Tibial nerve (tissue), 4 donors: ENCODE data around the gene SIRPA.

Experiments used
- EP300 ChIP-seq, 2 donors: sonication (generic); formaldehyde crosslinking; IDR thresholded peaks; one replicate each; pipeline ENCODE4 v1.6.1; 2017; ENCODE audit warnings: antibody characterized with exemption in 2 of 2, mild to moderate bottlenecking in 1 of 2
- POLR2A ChIP-seq, 2 donors: fragments of 450-650 bp; IDR thresholded peaks; one replicate each; pipeline ENCODE4 v1.6.1; 2017; ENCODE audit warnings: antibody characterized with exemption in 2 of 2, mild to moderate bottlenecking in 2 of 2, moderate library complexity in 2 of 2
- TF ChIP-seq, protein P1 (sequence below), 5 experiments: fragments of 200-600 bp in 3 of 5; fragments of 450-650 bp in 2 of 5; sonication (generic) in 3 of 5; IDR thresholded peaks; one replicate each; pipeline ENCODE4 v1.5.1; 2016 to 2019; ENCODE audit warnings: antibody characterized with exemption in 5 of 5, mild to moderate bottlenecking in 3 of 5, moderate library complexity in 2 of 5

DNA sequence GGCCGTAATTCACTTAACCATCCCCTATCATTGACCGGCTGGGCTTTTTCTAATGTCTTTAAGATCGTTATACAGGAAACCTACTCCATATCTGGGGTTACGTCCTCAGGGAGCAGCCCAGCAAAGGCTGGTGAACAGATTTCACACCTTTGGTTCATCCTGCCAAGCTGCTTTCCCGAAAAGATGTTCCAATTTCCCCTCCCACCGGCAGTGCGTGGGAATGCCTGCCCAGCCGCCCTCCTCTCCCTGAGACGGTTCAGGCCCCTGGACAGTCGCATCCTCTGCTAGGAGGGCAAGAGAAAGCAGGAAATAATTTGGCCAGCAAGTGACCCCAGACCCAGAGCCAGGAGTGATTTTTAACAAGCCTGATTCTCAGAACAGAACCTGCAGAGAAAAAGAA lies 16.3 kb downstream of the SIRPA start:
- TF ChIP-seq, protein P1, sequence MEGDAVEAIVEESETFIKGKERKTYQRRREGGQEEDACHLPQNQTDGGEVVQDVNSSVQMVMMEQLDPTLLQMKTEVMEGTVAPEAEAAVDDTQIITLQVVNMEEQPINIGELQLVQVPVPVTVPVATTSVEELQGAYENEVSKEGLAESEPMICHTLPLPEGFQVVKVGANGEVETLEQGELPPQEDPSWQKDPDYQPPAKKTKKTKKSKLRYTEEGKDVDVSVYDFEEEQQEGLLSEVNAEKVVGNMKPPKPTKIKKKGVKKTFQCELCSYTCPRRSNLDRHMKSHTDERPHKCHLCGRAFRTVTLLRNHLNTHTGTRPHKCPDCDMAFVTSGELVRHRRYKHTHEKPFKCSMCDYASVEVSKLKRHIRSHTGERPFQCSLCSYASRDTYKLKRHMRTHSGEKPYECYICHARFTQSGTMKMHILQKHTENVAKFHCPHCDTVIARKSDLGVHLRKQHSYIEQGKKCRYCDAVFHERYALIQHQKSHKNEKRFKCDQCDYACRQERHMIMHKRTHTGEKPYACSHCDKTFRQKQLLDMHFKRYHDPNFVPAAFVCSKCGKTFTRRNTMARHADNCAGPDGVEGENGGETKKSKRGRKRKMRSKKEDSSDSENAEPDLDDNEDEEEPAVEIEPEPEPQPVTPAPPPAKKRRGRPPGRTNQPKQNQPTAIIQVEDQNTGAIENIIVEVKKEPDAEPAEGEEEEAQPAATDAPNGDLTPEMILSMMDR (IDR thresholded peaks at IDR 0.05) = no peak
- no peak for TF ChIP-seq POLR2A (IDR thresholded peaks at IDR 0.05)
- no peak for TF ChIP-seq EP300 (IDR thresholded peaks at IDR 0.05)
